Muscle of leg (tissue), 11 donors: Measurements from ENCODE around the gene SRD5A3. TPM values are rescaled to one million over a fixed set of nuclear protein-coding genes. Genes with fewer than 3 reads are reported as not detected.
A peak's percentile ranks its signal among the peaks of the same experiment; 100 is the strongest.

Experiments
- DNase-seq: peaks from one replicate; pipeline ENCODE4 v3.0.0; 2013
- H3K27ac ChIP-seq: one replicate; pipeline ENCODE4 v1.5.1; 2013; ENCODE audit warnings: mild to moderate bottlenecking, low read length, control low read depth
- H3K27me3 ChIP-seq: one replicate; pipeline ENCODE4 v1.6.1; 2013; ENCODE audit warnings: low read length; ENCODE audit not compliant: control insufficient read depth, insufficient read depth
- H3K36me3 ChIP-seq: one replicate; pipeline ENCODE4 v1.6.1; 2013; ENCODE audit warnings: low read length; ENCODE audit not compliant: control insufficient read depth, insufficient read depth
- H3K4me1 ChIP-seq: one replicate; pipeline ENCODE4 v1.6.1; 2013; ENCODE audit warnings: low read length; ENCODE audit not compliant: control insufficient read depth, insufficient read depth
- H3K4me3 ChIP-seq: one replicate; pipeline ENCODE4 v1.5.1; 2013; ENCODE audit warnings: low read length, control low read depth
- H3K9me3 ChIP-seq: replicated peaks from 2 replicates; pipeline ENCODE4 v1.6.1; 2013; ENCODE audit warnings: low read depth, low read length; ENCODE audit not compliant: control insufficient read depth
- WGBS: methylation state at CpG from one replicate; pipeline ENCODE4 v1.1.5; 2013; ENCODE audit warnings: missing lambda C conversion rate; ENCODE audit not compliant: insufficient coverage; 5-methylcytosine and 5-hydroxymethylcytosine counted together
- polyA plus RNA-seq, 8 donors: library from polyadenylated mRNA; unstranded; fragments of 120-200 nt; gene quantifications; one replicate each; pipeline versions ENCODE4 v1.2.1 to v1.2.3, GENCODE V29; 2013; ENCODE audit warnings: inconsistent platforms in 1 of 8, low replicate concordance in 1 of 8; ENCODE audit not compliant: insufficient read length in 8 of 8, insufficient read depth in 1 of 8
- total RNA-seq: library from RNA; stranded (reverse); fragments of 120-200 nt; gene quantifications from one replicate; pipeline ENCODE4 v1.2.4, GENCODE V29; 2013

The SRD5A3 gene
- total and polyA plus RNA-seq, 9 donors: 11.1 to 22.2 (median 13.7) TPM

DNA sequence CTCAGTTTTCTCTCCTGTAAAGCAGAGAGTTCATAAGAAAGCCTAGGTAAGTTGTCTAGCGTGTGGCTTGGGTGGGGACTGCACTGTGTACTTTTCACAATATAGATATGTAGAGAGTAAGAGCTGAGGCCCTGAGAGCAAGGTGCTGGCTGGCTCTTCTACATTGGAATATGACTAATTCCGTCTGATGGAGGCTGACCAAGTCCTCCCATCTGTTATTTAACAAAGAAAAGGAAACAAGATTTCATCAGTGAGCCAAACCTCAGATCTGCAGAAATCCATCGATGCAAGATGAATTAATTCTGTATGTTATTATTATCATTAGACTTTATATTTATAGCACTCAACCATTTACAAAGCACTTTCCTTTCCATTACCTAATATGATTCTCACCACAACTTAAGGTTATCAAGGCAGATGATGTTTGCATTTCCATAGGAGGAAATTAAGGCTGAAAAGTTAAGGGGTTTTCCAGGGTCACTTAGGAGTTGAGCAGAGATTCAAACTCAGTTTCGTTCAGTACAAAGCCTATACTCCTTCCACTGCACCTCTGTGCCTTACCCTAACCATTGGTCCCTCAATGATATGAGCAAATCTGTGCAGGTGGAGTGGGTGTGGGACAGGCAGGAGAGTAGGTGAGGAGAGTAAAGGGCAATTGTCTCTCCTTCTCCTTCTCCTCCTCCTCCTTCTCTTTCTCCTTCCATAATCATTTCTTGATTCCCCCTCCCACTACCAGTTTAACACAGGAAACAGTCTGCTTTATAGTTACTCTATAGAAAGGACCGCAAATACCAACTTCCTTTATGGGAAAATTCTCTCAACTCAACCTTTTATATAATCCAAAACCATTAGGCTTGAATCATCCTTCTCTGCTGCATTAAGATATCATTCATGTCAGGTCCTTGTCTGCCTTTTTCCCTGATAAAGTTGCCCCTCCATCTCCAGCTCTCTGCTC lies 27.6 kb upstream of the SRD5A3 start:
- DNase-seq: peak; percentile 68
- 50% methylated on average over 1 of the region's 5 CpGs for WGBS
- no peak overlapping the region for H3K4me3 ChIP-seq
- no peak overlapping the region for H3K27ac ChIP-seq
- no peaks in the 10 kb centered on the region for H3K27me3 ChIP-seq
- no peaks in the 10 kb centered on the region for H3K9me3 ChIP-seq
- H3K4me1 ChIP-seq: no peaks in the 10 kb centered on the region
- no peaks in the 10 kb centered on the region for H3K36me3 ChIP-seq

DNA sequence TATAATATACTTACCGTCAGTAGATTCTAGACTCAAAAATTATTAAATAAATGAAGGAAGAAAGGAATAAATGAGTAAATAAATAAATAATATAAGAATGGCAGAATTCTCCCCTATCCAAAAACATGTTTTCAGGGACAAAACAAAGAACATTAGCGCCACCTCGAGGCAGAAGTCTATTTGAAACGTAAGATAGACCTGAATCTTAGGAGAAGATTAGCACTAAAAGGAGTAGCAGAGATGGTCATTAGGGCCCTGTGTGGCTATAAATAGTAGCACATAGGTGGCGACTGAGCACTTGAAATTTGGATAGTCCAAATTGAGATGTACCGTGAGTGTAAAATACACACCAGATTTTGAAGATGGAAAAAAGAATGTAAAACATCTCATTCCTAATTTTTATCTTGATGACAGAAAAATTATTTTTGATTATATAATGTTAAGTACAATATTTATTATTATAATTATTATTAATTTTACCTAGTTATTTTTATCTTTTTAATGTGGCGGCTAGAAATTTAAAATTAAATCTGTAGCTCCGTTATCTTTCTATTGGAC lies 24.3 kb upstream of the SRD5A3 start:
- Histone ChIP-seq H3K27ac (no peak overlapping the region), H3K4me1 (no peaks in the 10 kb centered on the region)
- WGBS: 0% methylated on average over 1 of the region's 8 CpGs

DNA sequence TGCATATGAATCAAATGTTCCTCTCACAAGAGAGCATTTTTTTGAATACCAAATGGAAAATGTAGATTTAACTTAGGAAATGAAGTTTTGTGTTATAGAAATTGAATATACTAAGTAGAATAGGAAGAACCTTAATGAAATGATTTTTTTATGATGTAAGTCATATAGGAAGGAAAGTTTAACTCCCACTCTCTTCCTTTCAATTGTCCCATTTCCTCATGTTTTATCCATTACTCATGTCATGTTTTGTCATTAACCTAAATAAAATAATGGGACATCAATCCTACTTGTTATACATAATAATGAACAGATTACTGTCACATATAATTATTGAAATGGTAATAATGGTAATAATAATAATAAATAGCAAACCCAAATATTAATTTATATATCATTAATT lies 22.7 kb upstream of the SRD5A3 start:
- H3K9me3 ChIP-seq: no peaks in the 10 kb centered on the region
- H3K27me3 ChIP-seq: no peaks in the 10 kb centered on the region
- no peak overlapping the region for H3K4me3 ChIP-seq
- H3K36me3 ChIP-seq: no peaks in the 10 kb centered on the region
- no peaks in the 10 kb centered on the region for H3K4me1 ChIP-seq
- no peak for DNase-seq
- no peak overlapping the region for H3K27ac ChIP-seq

More for the DNA sequence above, 24.3 kb upstream of the SRD5A3 start:
- Histone ChIP-seq H3K36me3 (no peaks in the 10 kb centered on the region), H3K4me3 (no peak overlapping the region), H3K27me3 (no peaks in the 10 kb centered on the region), H3K9me3 (no peaks in the 10 kb centered on the region)
- peak; percentile 88 for DNase-seq

DNA sequence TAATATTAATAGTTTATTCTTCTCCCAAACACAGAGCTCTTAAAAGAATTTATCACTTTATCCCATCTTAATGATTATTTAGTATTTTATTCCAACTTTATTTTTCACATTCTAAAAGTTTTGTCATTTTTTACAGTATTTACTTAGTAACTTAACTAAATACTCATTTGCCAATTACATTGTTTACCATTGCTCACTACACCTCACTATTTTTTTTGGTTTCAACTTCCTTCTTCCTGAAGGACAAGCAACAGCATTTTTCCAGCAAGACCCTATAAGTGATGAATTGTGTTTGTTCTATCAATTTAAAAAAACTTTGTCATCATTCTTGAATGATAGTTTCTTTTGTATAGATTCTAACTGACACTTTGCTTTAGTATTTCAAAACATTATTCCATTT lies 19.4 kb upstream of the SRD5A3 start:
- Histone ChIP-seq H3K9me3 (peaks cover 3% of the 10 kb centered on the region), H3K27ac (no peak overlapping the region), H3K4me3 (no peak overlapping the region), H3K27me3 (no peaks in the 10 kb centered on the region), H3K36me3 (no peaks in the 10 kb centered on the region), H3K4me1 (no peaks in the 10 kb centered on the region)
- DNase-seq: no peak

DNA sequence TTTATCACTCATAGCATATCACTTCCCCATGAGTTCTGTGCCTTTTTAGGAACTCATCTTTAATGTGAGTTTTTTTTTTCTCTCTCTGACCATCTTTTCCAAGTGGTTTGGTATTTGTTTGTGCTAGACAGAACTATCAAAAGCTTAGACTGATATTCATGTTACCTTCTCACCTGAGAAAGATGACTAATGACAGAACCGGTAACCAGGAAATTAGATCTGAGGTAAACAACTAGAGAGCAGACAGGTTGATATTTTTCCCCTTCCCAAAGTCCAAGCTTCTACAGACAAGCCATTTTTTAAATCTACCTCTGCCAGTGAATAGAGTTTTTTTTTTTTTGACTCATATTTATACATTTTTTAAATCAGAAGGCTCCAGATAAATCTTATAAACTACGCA lies 17.0 kb upstream of the SRD5A3 start:
- no CpG with 5 or more reads among the region's 2 CpGs for WGBS
- H3K27ac ChIP-seq: no peak overlapping the region

DNA sequence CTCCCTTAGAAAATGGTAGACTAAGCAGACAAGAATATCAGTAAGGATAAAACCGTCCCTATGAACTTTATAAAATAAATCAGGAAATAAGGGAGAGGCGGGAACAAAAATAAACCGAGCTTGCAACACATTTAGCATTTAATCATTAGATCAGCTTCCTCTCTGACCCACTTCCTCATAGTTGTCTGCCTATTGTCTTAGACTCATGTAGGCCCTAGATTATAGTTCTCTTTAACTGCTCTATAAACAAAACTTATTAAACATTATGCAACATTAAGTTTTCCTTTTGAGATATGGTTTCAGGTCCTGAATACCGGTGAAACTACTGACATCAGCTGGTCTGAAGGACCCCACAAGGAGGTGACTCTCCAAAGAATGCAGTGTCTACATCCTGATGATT lies 15.8 kb upstream of the SRD5A3 start:
- Histone ChIP-seq H3K27ac (no peak overlapping the region), H3K4me3 (no peak overlapping the region), H3K36me3 (no peaks in the 10 kb centered on the region), H3K27me3 (no peaks in the 10 kb centered on the region), H3K9me3 (peaks cover 3% of the 10 kb centered on the region), H3K4me1 (no peaks in the 10 kb centered on the region)
- 63% methylated on average over 1 of the region's 4 CpGs for WGBS
- no peak for DNase-seq

More for the DNA sequence above, 17.0 kb upstream of the SRD5A3 start:
- Histone ChIP-seq H3K27me3 (no peaks in the 10 kb centered on the region), H3K4me3 (no peak overlapping the region), H3K9me3 (peaks cover 3% of the 10 kb centered on the region), H3K36me3 (no peaks in the 10 kb centered on the region), H3K4me1 (no peaks in the 10 kb centered on the region)
- no peak for DNase-seq

DNA sequence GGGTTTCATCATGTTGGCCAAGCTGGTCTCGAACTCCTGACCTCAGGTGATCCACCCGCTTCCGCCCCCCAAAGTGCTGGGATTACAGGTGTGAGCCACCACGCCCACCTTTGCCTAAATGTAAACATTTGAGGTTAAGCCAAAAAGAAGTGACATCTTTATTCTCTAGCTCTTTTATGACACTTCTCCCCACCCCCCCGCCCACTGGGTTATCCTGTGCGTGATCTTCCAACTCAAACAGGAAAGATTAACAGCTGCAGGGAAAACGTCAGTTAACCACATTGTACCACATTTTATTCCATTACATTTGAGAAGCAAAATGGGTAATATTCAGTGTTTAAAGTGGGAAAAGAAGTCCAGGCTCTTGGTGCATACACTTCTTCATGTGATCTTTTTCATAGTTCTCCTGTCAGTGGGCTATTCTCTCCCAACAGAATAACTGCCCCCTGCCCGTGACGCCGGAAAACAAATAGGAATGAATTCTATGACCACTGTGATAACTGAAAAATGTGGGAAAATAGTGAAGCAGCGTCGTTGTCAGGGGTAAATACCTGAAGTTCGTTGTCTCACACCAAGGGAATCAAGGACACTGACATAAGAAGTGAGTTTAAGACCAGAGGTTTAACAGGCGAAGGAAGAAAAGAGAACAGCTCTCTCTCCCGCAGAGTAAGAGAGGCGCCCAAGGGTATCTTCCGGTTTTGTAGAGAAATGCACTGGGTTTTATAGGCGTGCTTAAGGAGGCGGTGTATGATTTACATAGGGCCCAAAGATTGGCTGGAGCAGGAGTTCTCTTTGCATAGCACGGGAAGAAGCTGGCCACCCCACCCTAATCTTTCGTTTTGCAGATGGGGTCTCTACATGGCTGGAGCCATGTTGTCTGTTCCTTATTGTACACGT lies 9.7 kb upstream of the SRD5A3 start:
- Histone ChIP-seq H3K36me3 (no peaks in the 10 kb centered on the region), H3K27ac (no peak overlapping the region), H3K9me3 (no peaks in the 10 kb centered on the region), H3K27me3 (no peaks in the 10 kb centered on the region), H3K4me1 (no peaks in the 10 kb centered on the region), H3K4me3 (no peak overlapping the region)
- no peak for DNase-seq
- WGBS: 94% methylated on average over 10 of the region's 22 CpGs

DNA sequence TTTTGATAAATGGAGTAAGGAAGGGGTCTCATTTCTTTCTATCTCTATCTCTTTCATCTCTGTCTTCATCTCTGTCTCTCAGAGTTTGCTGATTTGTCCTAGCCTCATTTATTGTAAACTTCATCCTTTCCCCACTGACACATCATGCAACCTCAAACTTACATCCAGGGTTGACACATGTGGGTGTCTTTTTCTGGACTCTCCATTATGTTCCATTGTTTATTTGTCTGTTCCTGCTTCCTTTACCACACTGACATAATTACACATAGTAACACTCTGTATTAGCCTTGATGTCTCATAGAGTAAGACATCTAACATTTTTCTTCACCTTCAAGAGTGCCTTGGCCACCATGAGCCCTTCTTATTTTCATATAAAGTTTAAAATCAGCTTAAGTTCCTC lies 8.1 kb upstream of the SRD5A3 start:
- no peak overlapping the region for H3K27ac ChIP-seq
- no peak overlapping the region for H3K4me3 ChIP-seq
- no peak for DNase-seq
- H3K9me3 ChIP-seq: no peaks in the 10 kb centered on the region
- no peaks in the 10 kb centered on the region for H3K36me3 ChIP-seq
- H3K27me3 ChIP-seq: no peaks in the 10 kb centered on the region
- no peaks in the 10 kb centered on the region for H3K4me1 ChIP-seq

DNA sequence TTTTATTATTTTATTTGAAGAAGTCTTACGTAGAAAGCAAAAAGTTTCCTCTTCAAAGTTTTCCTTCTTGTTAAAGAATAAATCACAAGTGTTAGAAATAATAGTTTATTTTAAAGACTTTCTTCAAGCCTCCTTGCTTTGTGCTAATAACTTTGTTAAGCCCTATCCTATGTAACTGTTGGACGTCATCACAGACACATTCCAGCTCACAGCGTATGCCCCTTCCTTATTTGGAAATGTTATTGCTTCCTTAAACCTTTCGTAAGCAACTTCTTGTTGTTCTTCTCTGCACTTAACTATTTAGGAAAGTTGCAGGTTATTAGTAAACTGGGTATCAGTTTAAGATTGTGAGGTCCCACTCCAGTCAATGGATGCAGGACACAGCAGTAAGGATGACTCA lies 7.6 kb upstream of the SRD5A3 start:
- no peak for DNase-seq
- no CpG with 5 or more reads among the region's 4 CpGs for WGBS
- Histone ChIP-seq H3K4me1 (no peaks in the 10 kb centered on the region), H3K4me3 (no peak overlapping the region), H3K27me3 (no peaks in the 10 kb centered on the region), H3K27ac (no peak overlapping the region), H3K9me3 (no peaks in the 10 kb centered on the region), H3K36me3 (no peaks in the 10 kb centered on the region)

DNA sequence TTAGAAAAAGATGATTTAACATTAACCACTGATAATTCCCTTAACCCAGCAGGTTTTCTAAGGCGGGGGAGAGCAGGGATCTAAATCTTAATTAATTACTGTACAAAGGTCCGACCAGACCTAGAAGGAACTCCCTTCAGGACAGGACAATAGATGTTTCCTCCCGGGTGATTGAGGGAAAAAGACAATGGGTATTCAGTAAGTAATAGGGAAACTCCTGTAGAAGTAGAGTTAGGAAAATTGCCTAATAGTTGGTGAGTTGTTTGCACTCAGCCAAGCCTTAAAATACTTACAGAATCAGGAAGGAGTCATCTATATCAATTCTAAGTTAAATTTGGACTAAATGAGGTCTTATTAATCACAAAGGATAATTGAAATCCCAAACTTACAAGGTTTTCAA lies 5.8 kb upstream of the SRD5A3 start:
- no peaks in the 10 kb centered on the region for H3K4me1 ChIP-seq
- no peaks in the 10 kb centered on the region for H3K36me3 ChIP-seq
- DNase-seq: no peak
- no peaks in the 10 kb centered on the region for H3K27me3 ChIP-seq
- H3K9me3 ChIP-seq: no peaks in the 10 kb centered on the region
- WGBS: no CpG with 5 or more reads among the region's 3 CpGs
- no peak overlapping the region for H3K4me3 ChIP-seq
- H3K27ac ChIP-seq: no peak overlapping the region
